HG03045 (cell line): ENCODE measurements around the gene OS9.
"Not testable (repeated sequence)": the region's sequence is repeated elsewhere in the genome, so short reads cannot be mapped to it uniquely, and the experiment has no call there.

Source experiments
- ATAC-seq: cut with Tn5 transposase; IDR thresholded peaks from one replicate; pipeline ENCODE4 v1.9.1; 2021; ENCODE audit warnings: mild to moderate bottlenecking, moderate library complexity; ENCODE audit not compliant: unreplicated experiment

The OS9 gene

GRCh38 chr12:57721846-57722608 is 28.1 kb downstream of the OS9 start:
- ATAC-seq: not testable (repeated sequence)

GRCh38 chr12:57722716-57723629 is 29.0 kb downstream of the OS9 start:
- no peak for ATAC-seq

GRCh38 chr12:57723630-57723962 is 29.7 kb downstream of the OS9 start:
- ATAC-seq: no peak

DNA sequence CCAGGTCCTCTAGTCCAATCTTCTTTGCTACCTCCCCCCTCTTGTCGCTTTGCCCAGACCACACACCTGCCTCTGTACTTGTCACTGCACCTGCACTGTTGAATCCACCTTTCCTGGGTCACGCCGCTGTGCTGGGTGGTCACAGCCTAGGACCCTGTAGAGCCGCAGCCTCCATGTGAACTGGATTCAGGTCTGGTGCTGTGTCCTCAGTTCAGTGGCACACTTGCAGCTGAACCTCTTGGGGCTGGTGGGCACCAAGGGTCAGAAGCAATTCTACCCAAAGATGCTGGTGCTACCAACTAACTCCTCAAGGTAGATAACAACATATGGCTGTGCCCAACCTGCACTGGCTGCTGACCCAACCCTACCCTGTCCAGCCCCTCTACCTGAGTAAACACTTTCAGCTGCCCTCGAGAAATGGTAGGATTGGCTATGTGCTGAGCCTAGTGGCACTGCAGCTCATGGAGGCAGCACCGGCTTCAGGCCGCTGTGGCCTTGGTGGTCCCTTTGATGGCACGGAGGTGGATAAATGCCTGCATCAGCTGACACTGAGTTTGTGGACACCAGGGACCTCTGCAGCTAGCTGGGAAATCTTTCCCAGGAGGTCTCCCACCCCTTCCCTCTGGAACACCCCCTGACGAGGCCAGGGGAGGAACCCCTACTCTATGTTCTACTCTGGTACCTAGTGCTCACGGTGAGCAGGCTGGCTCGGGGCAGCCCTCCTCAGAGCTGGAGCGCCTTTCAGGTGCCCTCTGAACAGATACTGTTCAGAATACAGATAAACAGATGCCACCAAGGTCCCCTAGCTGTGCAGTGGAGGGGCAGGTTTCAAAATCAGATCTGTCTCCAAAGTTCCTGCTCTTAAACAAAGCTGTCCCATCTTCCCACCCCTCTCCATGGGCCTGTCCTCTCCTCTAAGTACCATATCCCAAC is 30.3 kb downstream of the OS9 start:
- ATAC-seq: no peak

DNA sequence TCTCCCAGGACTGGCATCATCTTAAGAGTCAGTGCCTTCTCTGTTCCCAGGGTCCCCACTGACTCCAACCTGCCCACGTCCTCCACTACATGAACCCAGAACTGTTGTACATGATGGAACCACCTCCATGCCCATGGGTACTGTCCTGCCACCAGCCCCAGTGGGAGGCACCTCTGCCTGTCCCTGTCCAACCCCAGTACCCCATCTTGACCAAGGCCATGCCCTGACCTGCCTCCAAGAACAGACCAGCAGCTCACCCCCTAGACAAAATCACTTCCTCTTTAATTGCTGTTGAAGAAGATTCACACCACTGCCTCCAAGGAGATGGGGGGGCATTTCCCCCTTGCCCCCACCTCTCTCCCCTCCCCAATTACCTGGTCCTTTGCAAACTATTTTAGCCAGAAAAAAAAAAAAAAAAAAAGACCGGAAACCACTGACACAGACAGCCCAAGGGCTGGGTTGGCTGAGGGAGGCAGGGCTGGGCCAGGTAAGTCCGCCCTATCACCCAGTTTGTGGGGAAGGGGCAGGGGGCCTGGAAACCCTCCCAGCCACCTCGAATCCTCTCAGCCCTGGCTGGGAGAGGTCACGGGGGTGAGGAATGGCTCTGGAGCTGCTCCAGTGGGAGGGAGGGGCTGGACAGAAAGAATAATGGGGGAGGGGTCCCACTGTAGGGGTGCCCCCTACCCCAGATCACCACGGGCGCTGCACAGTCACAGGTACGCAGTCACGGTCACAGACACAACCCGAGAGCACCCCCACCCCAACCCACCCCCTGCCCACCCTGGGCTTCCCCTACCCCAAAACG is 31.2 kb downstream of the OS9 start:
- ATAC-seq: no peak

GRCh38 chr12:57725851-57726150 is 31.9 kb downstream of the OS9 start:
- ATAC-seq: no peak

DNA sequence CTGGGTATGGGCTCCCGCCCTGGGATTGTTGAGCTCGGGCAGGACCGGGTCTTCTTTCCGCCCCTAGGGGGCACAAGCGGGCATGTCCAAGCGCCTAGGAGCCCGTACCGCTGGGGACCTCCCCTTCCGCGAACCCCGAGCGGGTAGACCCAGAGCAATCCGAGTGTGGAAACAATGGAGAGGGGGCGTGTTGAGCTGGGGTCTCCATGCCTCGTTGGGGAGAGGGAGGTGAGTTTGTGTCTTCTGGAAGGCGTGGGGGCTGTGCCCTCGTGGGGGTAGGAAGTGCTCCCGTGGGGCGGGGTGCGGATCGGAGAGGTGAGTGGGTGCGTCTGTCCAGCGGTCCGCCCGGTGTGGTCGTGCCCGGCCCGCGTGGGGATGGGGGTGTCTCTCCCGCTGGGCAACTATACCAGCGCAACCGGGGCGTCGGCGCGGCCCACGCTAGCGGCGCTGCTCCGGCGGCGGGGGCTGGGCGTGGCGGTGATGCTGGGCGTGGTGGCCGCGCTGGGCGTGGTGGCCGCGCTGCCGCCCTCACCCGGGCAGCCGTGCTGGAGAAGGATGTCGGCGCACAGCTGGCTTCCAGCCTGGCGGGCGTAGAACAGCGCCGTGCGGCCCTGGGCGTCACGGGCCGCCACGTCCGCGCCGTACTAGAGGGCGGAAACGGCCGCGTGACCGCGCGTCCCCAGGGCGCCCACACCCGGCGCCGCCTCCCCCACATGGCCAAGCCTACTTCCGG is 32.4 kb downstream of the OS9 start:
- ATAC-seq: no peak

DNA sequence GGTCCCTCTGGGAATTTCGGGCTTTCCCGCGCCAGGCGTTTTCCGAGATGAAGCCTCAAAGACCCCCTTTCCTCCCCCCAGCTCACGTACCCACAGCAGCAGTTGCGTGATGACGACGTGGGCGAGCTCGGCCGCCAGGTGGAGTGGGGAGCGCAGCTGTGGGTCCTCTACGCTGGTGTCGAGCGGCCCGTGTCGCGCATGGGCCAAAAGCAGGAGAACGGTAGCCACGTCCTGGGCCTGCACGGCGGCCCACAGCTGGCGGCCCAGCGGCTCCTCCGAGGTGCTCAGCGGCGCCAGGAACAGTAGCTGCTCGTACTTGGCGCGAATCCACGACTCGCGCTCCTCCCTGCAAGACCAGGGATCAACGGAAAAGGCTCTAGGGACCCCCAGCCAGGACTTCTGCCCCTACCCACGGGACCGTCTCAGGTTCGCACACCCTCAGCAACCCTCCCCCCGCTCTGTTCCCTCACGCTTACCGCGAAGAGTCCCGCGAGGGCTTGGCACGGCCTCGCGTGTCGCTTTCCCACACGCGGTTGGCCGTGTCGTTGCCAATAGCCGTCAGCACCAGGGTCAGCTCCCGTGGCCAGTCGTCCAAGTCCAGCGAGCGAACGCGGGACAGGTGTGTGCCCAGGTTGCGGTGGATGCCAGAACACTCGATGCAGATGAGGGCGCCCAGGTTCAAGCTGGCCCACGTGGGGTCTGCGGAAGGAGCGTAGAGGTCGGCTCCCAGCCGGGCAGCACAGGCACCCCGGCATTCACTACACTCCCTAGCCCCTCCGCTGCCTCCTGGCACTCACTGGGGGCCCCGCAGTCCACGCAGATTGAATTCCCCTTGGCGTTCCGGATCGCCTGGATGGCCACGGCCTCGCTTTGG is 33.2 kb downstream of the OS9 start:
- ATAC-seq: no peak

DNA sequence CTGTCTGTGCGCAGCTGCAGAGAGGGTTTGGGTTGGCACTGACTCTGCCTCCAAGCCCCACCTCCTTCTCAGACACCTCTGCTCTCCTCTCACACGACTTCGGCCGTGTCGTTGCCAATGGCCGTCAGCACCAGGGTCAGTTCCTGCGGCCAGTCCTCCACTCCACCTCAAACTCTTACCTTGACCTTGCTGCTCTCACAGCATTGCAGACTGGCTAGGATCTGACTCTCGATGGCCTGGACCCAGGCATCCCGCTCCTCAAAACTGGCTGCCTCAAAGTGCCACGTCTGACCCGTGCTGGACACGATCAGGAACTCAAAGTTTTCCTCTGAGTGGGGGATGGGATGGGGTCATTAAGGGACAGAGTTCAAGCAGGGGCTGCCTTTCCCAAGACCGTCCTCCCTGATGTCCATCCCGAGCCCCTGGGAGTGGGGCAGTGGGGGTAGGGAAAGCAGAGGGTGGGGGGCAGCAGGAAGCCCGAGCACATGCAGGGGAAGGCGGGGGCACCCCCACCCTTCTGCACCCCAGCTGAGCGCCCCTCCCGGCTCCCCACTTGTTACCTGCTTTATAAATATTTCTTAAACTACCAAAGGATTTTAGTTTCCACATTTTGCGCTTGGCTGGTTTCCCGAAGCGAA is 33.9 kb downstream of the OS9 start:
- ATAC-seq: no peak

- no peak for ATAC-seq
Observed at GRCh38 chr12:57729321-57729844, 35.5 kb downstream of the OS9 start.

- ATAC-seq: no peak
Observed at GRCh38 chr12:57730336-57731067, 36.6 kb downstream of the OS9 start.

- no peak for ATAC-seq
Observed at GRCh38 chr12:57731411-57732080, 37.6 kb downstream of the OS9 start.

DNA sequence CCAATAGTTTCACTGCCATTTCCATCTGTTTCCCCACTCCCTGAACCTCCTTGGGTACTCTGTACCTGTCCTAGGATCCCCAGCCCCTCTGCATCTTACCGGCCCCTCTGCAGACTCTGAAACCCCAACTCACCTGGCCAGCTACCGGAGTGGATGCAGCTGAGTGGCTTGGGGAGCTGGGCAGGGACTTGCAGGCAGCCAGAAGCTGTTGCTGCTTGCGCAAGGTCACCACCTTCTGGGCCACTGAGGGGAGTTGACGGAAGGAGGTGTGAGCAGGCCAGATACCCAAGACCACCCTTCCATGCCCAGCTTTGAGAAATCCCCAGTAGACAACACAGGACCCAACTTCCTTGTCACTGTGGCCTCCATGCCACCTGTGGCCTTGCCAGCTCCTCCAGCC is 38.3 kb downstream of the OS9 start:
- ATAC-seq: no peak

DNA sequence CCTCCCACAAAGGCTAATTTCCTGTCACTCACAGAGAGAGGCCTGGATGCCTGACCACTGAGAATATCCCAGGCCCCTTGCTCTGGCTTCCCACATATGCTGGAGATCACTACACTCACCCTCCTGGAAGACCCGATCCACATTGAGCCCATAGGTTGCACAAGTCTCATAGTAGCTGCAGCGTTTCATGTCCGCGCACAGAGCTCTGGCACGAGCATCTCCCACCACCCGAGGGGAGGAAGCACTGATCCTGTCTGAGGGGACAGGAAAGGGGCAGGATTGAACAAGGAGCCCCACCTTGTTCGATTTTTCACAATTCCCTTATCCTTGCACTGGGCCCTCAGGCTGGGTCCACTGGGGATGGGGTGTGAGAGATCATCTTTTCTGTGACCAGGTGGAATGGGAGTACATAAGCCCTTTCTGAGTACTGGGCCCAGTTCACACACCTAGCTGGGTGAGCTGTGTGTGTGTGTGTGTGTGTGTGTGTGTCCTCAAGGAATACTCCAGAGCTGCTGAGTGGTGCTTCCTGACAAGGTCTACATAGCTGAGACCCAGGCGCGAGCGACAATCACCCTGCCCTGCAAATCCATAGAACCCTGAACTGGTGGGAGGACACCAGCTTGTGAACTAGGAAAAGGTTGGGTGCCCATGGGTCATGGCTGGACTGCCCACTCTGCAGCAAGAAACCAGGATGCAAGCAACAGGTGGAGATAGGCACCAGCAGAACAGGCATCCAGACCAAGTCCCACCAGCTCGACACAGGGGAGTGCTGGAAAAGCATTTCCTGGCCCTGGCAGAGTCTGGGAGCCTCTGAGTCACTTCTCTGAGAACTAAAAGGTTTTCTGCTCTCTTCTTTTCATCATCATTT is 39.0 kb downstream of the OS9 start:
- no peak for ATAC-seq

- no peak for ATAC-seq
Observed at GRCh38 chr12:57733928-57734327, 40.0 kb downstream of the OS9 start.

GRCh38 chr12:57734591-57734990 is 40.7 kb downstream of the OS9 start:
- no peak for ATAC-seq
